Measurements from ENCODE around the gene RBP3. TPM values are rescaled to one million over a fixed set of nuclear protein-coding genes. Genes with fewer than 3 reads are reported as not detected.

Gene RBP3
- total RNA-seq, 1 experiment from 2014 or later = not detected

DNA sequence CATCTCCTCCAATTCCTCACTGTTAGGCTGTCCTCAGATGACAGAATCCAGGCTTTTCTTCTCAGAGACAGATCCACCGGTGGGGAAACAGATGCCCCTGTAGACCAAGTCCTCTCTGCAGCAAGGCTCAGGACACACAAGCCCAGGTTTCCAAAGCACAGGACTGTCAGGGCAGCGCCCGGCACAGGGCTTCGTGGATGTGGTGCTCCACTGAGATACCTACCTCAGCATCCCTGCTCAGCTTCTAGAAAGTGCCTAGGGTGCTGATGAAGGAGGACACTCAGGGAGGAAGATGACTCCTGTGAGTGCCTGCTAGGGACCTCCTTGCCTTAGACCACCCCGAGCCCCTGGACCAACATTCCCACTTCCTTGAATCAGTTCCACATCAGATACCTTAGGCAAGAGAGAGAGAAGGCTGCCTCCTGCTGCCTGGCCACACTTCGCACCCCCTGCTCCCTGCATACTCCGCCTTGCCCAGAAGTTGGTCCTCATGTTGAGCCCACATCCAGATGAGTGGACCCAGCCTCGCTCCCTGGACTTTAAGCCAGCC lies 8.9 kb upstream of the RBP3 start:
- H3K36me3 Mint-ChIP-seq (ENCODE audit: insufficient read depth in 1 of 3, low read depth in 3 of 3) = no peaks in the 10 kb centered on the region
- no peak overlapping the region for H3K27ac Mint-ChIP-seq

More for the DNA sequence above, 8.9 kb upstream of the RBP3 start:
- Histone ChIP-seq H3K4me2 (ENCODE audit: insufficient read depth, insufficient read length, low read length) (no peak overlapping the region), H3K27ac (ENCODE audit: insufficient read length, low read depth, low read length) (no peak overlapping the region), H2BK15ac (ENCODE audit: low read depth, low read length) (no peak overlapping the region), H2BK12ac (ENCODE audit: insufficient read length, low read depth, low read length) (no peak overlapping the region), H3K9ac (ENCODE audit: extremely low read depth, insufficient read length, low read length) (no peak overlapping the region), H3T11ph (ENCODE audit: low read length) (no peak overlapping the region), H3K79me1 (ENCODE audit: insufficient read depth, low read depth, low read length, poor library complexity, severe bottlenecking) (no peaks in the 10 kb centered on the region), H3K14ac (ENCODE audit: insufficient read depth, low read length) (no peak overlapping the region), H3K9me3 (ENCODE audit: control insufficient read depth, low read depth, low read length) (no peaks in the 10 kb centered on the region), H4K20me1 (ENCODE audit: control insufficient read depth, insufficient read depth, insufficient read length) (no peaks in the 10 kb centered on the region), H3K27me3 (ENCODE audit: insufficient read depth, low read length) (no peaks in the 10 kb centered on the region), H3K56ac (ENCODE audit: insufficient read length, low read depth, low read length) (no peak overlapping the region), H3K23me2 (ENCODE audit: insufficient read length, low read depth, low read length, poor library complexity, severe bottlenecking) (no peaks in the 10 kb centered on the region), H3K4me1 (ENCODE audit: insufficient read depth, low read length) (no peaks in the 10 kb centered on the region; the same call in 1 of the 2 replicates), H2AK5ac (ENCODE audit: insufficient read length, low read length) (no peak overlapping the region), H4K91ac (ENCODE audit: insufficient read length, low read depth, low read length) (no peak overlapping the region), H3K79me2 (ENCODE audit: insufficient read depth, low read length) (no peaks in the 10 kb centered on the region), H4K5ac (ENCODE audit: insufficient read length, low read depth, low read length) (no peak overlapping the region), H4K8ac (replicated peaks; ENCODE audit: insufficient read length, low read depth, low read length) (no peak overlapping the region), H3K4ac (ENCODE audit: low read depth, low read length) (no peak overlapping the region), H3K18ac (ENCODE audit: insufficient read length, low read depth, low read length) (no peak overlapping the region), H3K23ac (ENCODE audit: insufficient read length, low read depth, low read length) (no peak overlapping the region), H2AFZ (ENCODE audit: low read length) (no peak overlapping the region), H2BK120ac (ENCODE audit: low read depth, low read length, poor library complexity, severe bottlenecking) (no peak overlapping the region), H2BK5ac (ENCODE audit: insufficient read length, low read length) (no peak overlapping the region), H2BK20ac (ENCODE audit: low read depth, low read length, poor library complexity, severe bottlenecking) (no peak overlapping the region)
- peaks cover 14 to 15% of the 10 kb centered on the region in 2 experiments for H3K4me1 Mint-ChIP-seq
- no peaks in the 10 kb centered on the region for H3K27me3 Mint-ChIP-seq (ENCODE audit: low read depth)
- H3K4me3 Mint-ChIP-seq = no peak overlapping the region
- no peaks in the 10 kb centered on the region for H3K9me3 Mint-ChIP-seq
- no peak for DNase-seq
- TF ChIP-seq, protein P1, sequence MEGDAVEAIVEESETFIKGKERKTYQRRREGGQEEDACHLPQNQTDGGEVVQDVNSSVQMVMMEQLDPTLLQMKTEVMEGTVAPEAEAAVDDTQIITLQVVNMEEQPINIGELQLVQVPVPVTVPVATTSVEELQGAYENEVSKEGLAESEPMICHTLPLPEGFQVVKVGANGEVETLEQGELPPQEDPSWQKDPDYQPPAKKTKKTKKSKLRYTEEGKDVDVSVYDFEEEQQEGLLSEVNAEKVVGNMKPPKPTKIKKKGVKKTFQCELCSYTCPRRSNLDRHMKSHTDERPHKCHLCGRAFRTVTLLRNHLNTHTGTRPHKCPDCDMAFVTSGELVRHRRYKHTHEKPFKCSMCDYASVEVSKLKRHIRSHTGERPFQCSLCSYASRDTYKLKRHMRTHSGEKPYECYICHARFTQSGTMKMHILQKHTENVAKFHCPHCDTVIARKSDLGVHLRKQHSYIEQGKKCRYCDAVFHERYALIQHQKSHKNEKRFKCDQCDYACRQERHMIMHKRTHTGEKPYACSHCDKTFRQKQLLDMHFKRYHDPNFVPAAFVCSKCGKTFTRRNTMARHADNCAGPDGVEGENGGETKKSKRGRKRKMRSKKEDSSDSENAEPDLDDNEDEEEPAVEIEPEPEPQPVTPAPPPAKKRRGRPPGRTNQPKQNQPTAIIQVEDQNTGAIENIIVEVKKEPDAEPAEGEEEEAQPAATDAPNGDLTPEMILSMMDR (conservative IDR thresholded peaks at IDR 0.05) = no peak
- WGBS (ENCODE audit: extremely low coverage, insufficient read length, low lambda C conversion rate) = no CpG with 5 or more reads among the region's 8 CpGs
